Body of pancreas (tissue), 4 donors: ENCODE data around the gene BARX1. TPM values are rescaled to one million over a fixed set of nuclear protein-coding genes. Genes with fewer than 3 reads are reported as not detected.

Source experiments
- ATAC-seq: fragments of 150-250 bp; one replicate; pipeline ENCODE4 v1.9.1; 2016
- DNase-seq, 4 donors: peaks; one replicate each; pipeline ENCODE4 v3.0.0-alpha.2; 2019
- H3K27ac ChIP-seq, 4 donors: fragments of 200-600 bp; sonication (generic); 1 replicate in 3 of 4; 2 replicates in 1 of 4; pipeline versions ENCODE4 v1.5.1 to v1.6.1; 2016 to 2019; ENCODE audit warnings: mild to moderate bottlenecking in 1 of 4, mixed read lengths in 1 of 4, moderate library complexity in 1 of 4
- H3K27me3 ChIP-seq, 2 donors: fragments of 200-600 bp; sonication (generic); one replicate each; pipeline ENCODE4 v1.6.0; 2016; ENCODE audit warnings: mild to moderate bottlenecking in 1 of 2
- H3K36me3 ChIP-seq, 2 donors: fragments of 200-600 bp; sonication (generic); replicated peaks in 1 of 2; 2 replicates each; pipeline ENCODE4 v1.5.1; 2016; ENCODE audit warnings: low read depth in 2 of 2; ENCODE audit not compliant: insufficient read depth in 1 of 2
- H3K4me1 ChIP-seq: fragments of 200-600 bp; sonication (generic); one replicate; pipeline ENCODE4 v1.6.0; 2016
- H3K4me3 ChIP-seq, 2 donors: fragments of 200-600 bp; sonication (generic); 1 replicate in 1 of 2; 2 replicates in 1 of 2; pipeline ENCODE4 v1.5.1; 2016 to 2019
- H3K9me3 ChIP-seq, 3 donors: fragments of 200-600 bp; sonication (generic); 1 replicate in 2 of 3; 2 replicates in 1 of 3; pipeline ENCODE4 v1.5.1; 2016
- POLR2A ChIP-seq, 3 donors: fragments of 450-650 bp; IDR thresholded peaks; one replicate each; pipeline ENCODE4 v1.6.1; 2016; ENCODE audit warnings: antibody characterized with exemption in 3 of 3, mild to moderate bottlenecking in 2 of 3
- WGBS, 2 donors: methylation state at CpG; one replicate each; pipeline ENCODE4 v1.1.5; 2017; 5-methylcytosine and 5-hydroxymethylcytosine counted together
- intact Hi-C: fragments of 100-400 bp; cut with DNase I; formaldehyde crosslinking; loops from one replicate; pipeline ENCODE4 v1.15.1; 2023
- total RNA-seq, 2 donors: library from RNA; depleted of rRNA; stranded (reverse); fragments of >200 nt; gene quantifications; one replicate each; pipeline ENCODE4 v1.1.0, GENCODE V29; 2016
- TF ChIP-seq, protein P1 (sequence below), 7 experiments: fragments of 450-650 bp in 4 of 7; fragments of 200-600 bp in 3 of 7; sonication (generic) in 3 of 7; IDR thresholded peaks; one replicate each; pipeline ENCODE4 v1.5.1; 2016 to 2019; ENCODE audit warnings: antibody characterized with exemption in 7 of 7

BARX1 gene
- total RNA-seq, 2 donors from 2014 or later = 0.26 to 5.6 TPM

DNA sequence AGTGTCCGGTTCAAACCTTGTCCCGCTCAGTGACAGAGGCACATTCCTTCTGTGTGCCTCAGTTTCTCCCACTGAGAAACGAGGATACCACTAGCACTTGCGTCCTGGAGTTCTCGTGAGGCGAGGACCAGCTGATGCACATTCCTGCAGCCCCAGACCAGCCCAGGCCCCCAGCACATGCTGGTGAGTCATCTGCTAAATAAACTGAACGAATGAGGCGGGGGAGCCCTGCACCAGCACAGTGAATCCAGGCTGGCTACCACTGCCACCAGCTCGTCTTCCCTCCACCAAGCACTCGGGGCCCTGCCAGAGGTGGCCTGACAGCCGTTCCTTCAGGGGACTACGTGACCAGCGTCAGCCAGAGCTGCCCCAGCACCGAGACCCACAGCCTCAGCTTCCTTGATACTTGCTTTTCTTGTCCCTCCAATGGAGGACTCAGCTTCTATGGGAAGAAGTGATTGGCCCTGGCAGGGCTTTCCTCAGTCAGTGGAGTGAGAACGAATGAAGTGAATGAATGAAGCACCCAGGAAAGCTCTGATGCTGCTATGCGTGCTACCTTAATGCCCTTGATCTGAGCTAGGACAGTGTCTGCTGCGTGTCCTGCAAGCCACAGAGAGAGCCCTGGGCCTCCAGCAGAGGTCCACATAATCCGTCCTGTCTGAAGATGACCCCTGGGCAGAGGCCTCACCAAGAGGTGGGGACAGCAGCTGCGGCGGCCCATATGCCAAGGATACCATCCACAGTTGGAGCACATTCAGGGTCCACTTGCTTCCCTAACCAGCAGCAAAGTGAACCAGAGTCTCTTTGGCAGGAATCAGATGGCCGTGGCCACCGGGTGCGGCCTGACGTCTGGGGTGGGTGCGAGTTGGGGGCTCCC is 13.5 kb upstream of the BARX1 start:
- no peak overlapping the region for H3K27ac ChIP-seq
- H3K9me3 ChIP-seq = no peaks in the 10 kb centered on the region
- no peak for DNase-seq

DNA sequence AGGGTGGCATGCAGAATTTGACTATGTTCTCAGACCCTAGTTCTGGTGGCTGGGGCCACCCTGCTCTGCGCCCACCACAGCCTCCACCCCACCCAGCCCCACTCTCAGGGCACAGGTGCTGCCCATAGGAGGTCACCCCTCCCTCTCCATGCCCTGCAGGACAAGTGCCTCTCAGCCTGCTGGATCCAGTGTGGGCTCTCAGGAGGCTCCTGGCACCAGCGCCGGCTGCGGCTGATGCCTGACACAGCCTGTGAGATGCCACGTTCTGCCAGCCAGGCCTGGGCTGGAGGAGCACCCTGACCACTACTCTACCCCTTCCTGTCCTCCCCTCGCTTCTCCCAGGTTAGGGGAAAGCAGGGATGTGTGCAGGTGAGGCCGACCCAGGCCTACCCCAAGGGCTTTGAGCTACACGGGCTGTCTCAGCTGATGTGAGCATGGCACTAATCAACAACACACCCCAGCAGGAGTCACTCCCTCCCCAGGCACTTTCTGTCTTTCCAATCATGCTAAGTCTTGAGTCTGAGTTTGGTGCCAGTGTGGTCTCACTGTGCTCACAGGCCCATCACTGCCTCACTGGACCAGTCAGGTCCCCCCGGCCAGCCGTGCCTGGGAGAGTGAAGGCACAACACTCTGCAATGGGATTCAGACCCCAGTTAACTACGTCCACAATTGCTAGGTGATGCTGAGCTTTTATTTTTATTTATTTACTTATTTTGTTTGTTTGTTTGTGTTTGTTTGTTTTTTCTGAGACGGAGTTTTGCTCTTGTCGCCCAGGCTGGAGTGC is 12.1 kb upstream of the BARX1 start:
- no peaks in the 10 kb centered on the region for H3K36me3 ChIP-seq
- no peaks in the 10 kb centered on the region for H3K27me3 ChIP-seq
- H3K27ac ChIP-seq = no peak overlapping the region
- H3K4me1 ChIP-seq = peaks cover 6% of the 10 kb centered on the region
- no peaks in the 10 kb centered on the region for H3K9me3 ChIP-seq
- intact Hi-C loops = loop anchor here (10.0 kb wide), 1 partner anchor 142 kb away; no protein-coding TSS in a partner anchor
- DNase-seq = no peak
- H3K4me3 ChIP-seq = no peak overlapping the region
- TF ChIP-seq, protein P1, sequence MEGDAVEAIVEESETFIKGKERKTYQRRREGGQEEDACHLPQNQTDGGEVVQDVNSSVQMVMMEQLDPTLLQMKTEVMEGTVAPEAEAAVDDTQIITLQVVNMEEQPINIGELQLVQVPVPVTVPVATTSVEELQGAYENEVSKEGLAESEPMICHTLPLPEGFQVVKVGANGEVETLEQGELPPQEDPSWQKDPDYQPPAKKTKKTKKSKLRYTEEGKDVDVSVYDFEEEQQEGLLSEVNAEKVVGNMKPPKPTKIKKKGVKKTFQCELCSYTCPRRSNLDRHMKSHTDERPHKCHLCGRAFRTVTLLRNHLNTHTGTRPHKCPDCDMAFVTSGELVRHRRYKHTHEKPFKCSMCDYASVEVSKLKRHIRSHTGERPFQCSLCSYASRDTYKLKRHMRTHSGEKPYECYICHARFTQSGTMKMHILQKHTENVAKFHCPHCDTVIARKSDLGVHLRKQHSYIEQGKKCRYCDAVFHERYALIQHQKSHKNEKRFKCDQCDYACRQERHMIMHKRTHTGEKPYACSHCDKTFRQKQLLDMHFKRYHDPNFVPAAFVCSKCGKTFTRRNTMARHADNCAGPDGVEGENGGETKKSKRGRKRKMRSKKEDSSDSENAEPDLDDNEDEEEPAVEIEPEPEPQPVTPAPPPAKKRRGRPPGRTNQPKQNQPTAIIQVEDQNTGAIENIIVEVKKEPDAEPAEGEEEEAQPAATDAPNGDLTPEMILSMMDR (IDR thresholded peaks at IDR 0.05) = no peak
- TF ChIP-seq POLR2A (IDR thresholded peaks at IDR 0.05) = no peak
- ATAC-seq = no peak
- 77 to 81% methylated on average over 9 to 13 of the region's 13 CpGs for WGBS, 2 donors

More for the DNA sequence above, 13.5 kb upstream of the BARX1 start:
- H3K4me1 ChIP-seq = no peaks in the 10 kb centered on the region
- intact Hi-C loops = loop anchor here (10.0 kb wide), 1 partner anchor 144 kb away; no protein-coding TSS in a partner anchor
- TF ChIP-seq POLR2A (IDR thresholded peaks at IDR 0.05) = no peak
- TF ChIP-seq, protein P1 (IDR thresholded peaks at IDR 0.05) = no peak
- WGBS, 2 donors = 82 to 84% methylated on average over 16 to 25 of the region's 25 CpGs
- no peaks in the 10 kb centered on the region for H3K27me3 ChIP-seq
- H3K4me3 ChIP-seq = no peak overlapping the region
- ATAC-seq = no peak
- no peaks in the 10 kb centered on the region for H3K36me3 ChIP-seq

DNA sequence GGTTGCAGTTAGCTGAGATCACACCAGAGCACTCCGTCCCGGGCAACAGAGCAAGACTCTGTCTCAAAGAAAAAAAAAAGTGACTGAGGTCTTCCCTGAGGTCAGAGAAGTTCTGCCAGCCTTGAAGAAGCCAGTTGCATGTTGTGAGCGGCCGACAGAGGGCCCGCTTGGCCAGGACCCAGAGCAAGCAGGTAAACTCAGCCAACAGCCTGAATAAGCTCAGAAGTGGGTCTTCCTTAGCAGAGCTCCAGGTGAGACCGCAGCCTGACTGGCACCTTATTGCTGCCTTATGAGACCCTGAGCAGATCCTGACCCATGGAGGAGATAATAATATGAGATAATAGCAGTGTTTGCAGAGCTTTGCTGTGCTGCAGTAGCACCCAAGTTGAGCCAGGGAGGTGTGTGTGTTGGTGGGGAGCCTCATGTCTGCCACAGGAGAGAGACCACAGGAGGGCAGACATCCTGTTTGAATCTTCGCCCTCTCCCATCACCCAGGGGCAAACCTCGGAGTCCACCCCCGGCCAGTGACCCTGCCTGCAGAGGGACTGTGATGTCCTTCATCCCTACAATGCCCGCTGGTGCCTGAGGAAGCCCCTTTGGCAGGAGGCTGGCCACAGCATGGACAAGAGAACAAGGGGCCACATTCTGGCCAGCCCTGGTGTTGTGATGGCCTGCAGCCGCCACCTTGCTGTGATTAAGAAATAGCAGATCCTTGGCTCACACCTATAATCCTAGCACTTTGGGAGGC is 10.8 kb upstream of the BARX1 start:
- Histone ChIP-seq H3K4me1 (peaks cover 6% of the 10 kb centered on the region), H3K27me3 (peaks cover 0 to 4% of the 10 kb centered on the region in 2 donors), H3K9me3 (no peaks in the 10 kb centered on the region), H3K4me3 (no peak overlapping the region), H3K27ac (no peak overlapping the region), H3K36me3 (no peaks in the 10 kb centered on the region)
- 70 to 73% methylated on average over 10 to 11 of the region's 11 CpGs for WGBS, 2 donors
- intact Hi-C loops = loop anchor here (10.0 kb wide), 1 partner anchor 141 kb away; no protein-coding TSS in a partner anchor
- ATAC-seq = no peak
- peak in 1 of 4 donors; percentile 44 for DNase-seq
- no peak for TF ChIP-seq POLR2A (IDR thresholded peaks at IDR 0.05)
- TF ChIP-seq, protein P1 (IDR thresholded peaks at IDR 0.05) = peak in 1 of 7 experiments; percentile 24

DNA sequence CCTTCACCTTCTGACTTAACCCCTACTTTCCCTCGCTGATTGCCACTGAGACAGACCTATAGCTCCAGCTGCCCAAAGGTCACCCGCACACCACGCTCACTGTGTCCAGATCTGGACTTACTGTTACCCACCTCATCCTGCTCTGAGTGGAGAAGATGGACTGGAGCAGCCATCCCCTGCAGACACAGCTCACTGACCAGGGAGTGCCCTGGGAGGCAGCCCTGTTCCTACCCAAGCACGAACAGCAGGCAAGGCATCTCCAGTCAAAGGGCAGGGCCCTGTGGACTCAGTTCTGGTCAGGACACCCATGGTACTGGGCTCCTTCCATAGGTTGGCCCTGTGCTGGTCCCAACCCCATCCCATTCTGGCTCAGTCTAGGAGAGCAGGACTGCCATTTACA is 9.5 kb upstream of the BARX1 start:
- DNase-seq = no peak
- no peaks in the 10 kb centered on the region for H3K36me3 ChIP-seq
- H3K27me3 ChIP-seq = peaks cover 0 to 17% of the 10 kb centered on the region in 2 donors
- no peak overlapping the region for H3K4me3 ChIP-seq
- H3K4me1 ChIP-seq = peaks cover 14% of the 10 kb centered on the region
- H3K27ac ChIP-seq = no peak overlapping the region
- ATAC-seq = no peak
- intact Hi-C loops = loop anchor here (10.0 kb wide), 1 partner anchor 140 kb away; no protein-coding TSS in a partner anchor
- 82 to 86% methylated on average over 3 to 4 of the region's 4 CpGs for WGBS, 2 donors
- H3K9me3 ChIP-seq = no peaks in the 10 kb centered on the region
- TF ChIP-seq, protein P1 (IDR thresholded peaks at IDR 0.05) = no peak
- TF ChIP-seq POLR2A (IDR thresholded peaks at IDR 0.05) = no peak
